Activated effector memory CD4-positive, alpha-beta T cell treated with anti-CD3 and anti-CD28 coated beads, Interleukin-2, amount 50 U/mL, for 16 hours (primary cell): ENCODE measurements around the gene RRN3.
"Not testable (repeated sequence)": the region's sequence is repeated elsewhere in the genome, so short reads cannot be mapped to it uniquely, and the experiment has no call there.

Experiments
- DNase-seq: peaks from one replicate; pipeline ENCODE4 v3.0.0-alpha.2; 2020

RRN3 gene

GRCh38 chr16:15096583-15096972 lies 2.5 kb upstream of the RRN3 start:
- DNase-seq = not testable (repeated sequence)

- not testable (repeated sequence) for DNase-seq
Observed at GRCh38 chr16:15093571-15093954, 509 bp downstream of the RRN3 start.

- not testable (repeated sequence) for DNase-seq
Observed at GRCh38 chr16:15090663-15091269, 3.3 kb downstream of the RRN3 start.

- DNase-seq = not testable (repeated sequence)
Observed at GRCh38 chr16:15082788-15083187, 11.3 kb downstream of the RRN3 start.

GRCh38 chr16:15080883-15081282 lies 13.2 kb downstream of the RRN3 start:
- not testable (repeated sequence) for DNase-seq

GRCh38 chr16:15076161-15076560 lies 17.9 kb downstream of the RRN3 start:
- DNase-seq = not testable (repeated sequence)

- no peak for DNase-seq
Observed at GRCh38 chr16:15073101-15073500, 21.0 kb downstream of the RRN3 start.

- not testable (repeated sequence) for DNase-seq
Observed at GRCh38 chr16:15071916-15072769, 21.9 kb downstream of the RRN3 start.

- DNase-seq = not testable (repeated sequence)
Observed at GRCh38 chr16:15071013-15071412, 23.1 kb downstream of the RRN3 start.

GRCh38 chr16:15066690-15067089 lies 27.4 kb downstream of the RRN3 start:
- DNase-seq = not testable (repeated sequence)

- not testable (repeated sequence) for DNase-seq
Observed at GRCh38 chr16:15065961-15066360, 28.1 kb downstream of the RRN3 start.

GRCh38 chr16:15062085-15062810 lies 31.8 kb downstream of the RRN3 start:
- not testable (repeated sequence) for DNase-seq

GRCh38 chr16:15059324-15059723 lies 34.7 kb downstream of the RRN3 start:
- DNase-seq = no peak

GRCh38 chr16:15057681-15058417 lies 36.2 kb downstream of the RRN3 start:
- no peak for DNase-seq

- no peak for DNase-seq
Observed at GRCh38 chr16:15055141-15056053, 38.7 kb downstream of the RRN3 start.

GRCh38 chr16:15054357-15055140 lies 39.5 kb downstream of the RRN3 start:
- DNase-seq = no peak

- DNase-seq = no peak
Observed at GRCh38 chr16:15053904-15054303, 40.2 kb downstream of the RRN3 start.

- no peak for DNase-seq
Observed at GRCh38 chr16:15052747-15053476, 41.2 kb downstream of the RRN3 start.

GRCh38 chr16:15051387-15051951 lies 42.6 kb downstream of the RRN3 start:
- no peak for DNase-seq

GRCh38 chr16:15050440-15050839 lies 43.6 kb downstream of the RRN3 start:
- not testable (repeated sequence) for DNase-seq
